HEK293 (cell line): ENCODE data around the gene KLHL36.
A peak's percentile ranks its signal among the peaks of the same experiment; 100 is the strongest.

ENCODE experiments used
- EGR2 ChIP-seq: fragments of 450-650 bp; formaldehyde crosslinking; IDR thresholded peaks from 2 replicates; pipeline ENCODE4 v1.5.1; 2016; ENCODE audit warnings: low read depth, missing biosample characterization, missing genetic modification characterization
- HIC1 ChIP-seq: fragments of 450-650 bp; formaldehyde crosslinking; IDR thresholded peaks from 2 replicates; pipeline ENCODE4 v1.5.1; 2016; ENCODE audit warnings: missing biosample characterization, missing genetic modification characterization
- IKZF3 ChIP-seq: fragments of 450-650 bp; IDR thresholded peaks from 2 replicates; pipeline ENCODE4 v1.5.0; 2018; ENCODE audit warnings: missing biosample characterization, mild to moderate bottlenecking, missing genetic modification characterization, moderate library complexity
- KLF1 ChIP-seq: fragments of 450-650 bp; formaldehyde crosslinking; IDR thresholded peaks from 2 replicates; pipeline ENCODE4 v1.5.1; 2016; ENCODE audit warnings: missing biosample characterization, missing genetic modification characterization
- PBX3 ChIP-seq: sonication (generic); formaldehyde crosslinking; IDR thresholded peaks from 2 replicates; pipeline ENCODE4 v1.8.1; 2022; ENCODE audit warnings: mild to moderate bottlenecking, moderate library complexity, missing genetic modification reagents
- PRDM1 ChIP-seq: fragments of 450-650 bp; formaldehyde crosslinking; IDR thresholded peaks from 2 replicates; pipeline ENCODE4; 2016; ENCODE audit warnings: missing biosample characterization, missing genetic modification characterization
- SETDB1 ChIP-seq: IDR thresholded peaks from one replicate; pipeline ENCODE4 v1.6.1; 2017; ENCODE audit warnings: mild to moderate bottlenecking, low read length, moderate library complexity, mixed read lengths; ENCODE audit not compliant: insufficient read length
- SP2 ChIP-seq: fragments of 450-650 bp; formaldehyde crosslinking; IDR thresholded peaks from 2 replicates; pipeline ENCODE4 v1.5.1; 2016; ENCODE audit warnings: missing biosample characterization, missing genetic modification characterization
- SP3 ChIP-seq: fragments of 450-650 bp; formaldehyde crosslinking; IDR thresholded peaks from 2 replicates; pipeline ENCODE4 v1.5.1; 2016; ENCODE audit warnings: missing biosample characterization, missing genetic modification characterization
- ZBTB7A ChIP-seq: fragments of 450-650 bp; formaldehyde crosslinking; IDR thresholded peaks from 2 replicates; pipeline ENCODE4 v1.5.1; 2016; ENCODE audit warnings: low read depth, missing biosample characterization, missing genetic modification characterization
- ZNF169 ChIP-seq: fragments of 450-650 bp; formaldehyde crosslinking; IDR thresholded peaks from 2 replicates; pipeline ENCODE4 v1.5.1; 2016; ENCODE audit warnings: missing biosample characterization, missing genetic modification characterization
- ZNF292 ChIP-seq: fragments of 450-650 bp; formaldehyde crosslinking; IDR thresholded peaks from 2 replicates; pipeline ENCODE4 v1.5.1; 2016; ENCODE audit warnings: low read depth, missing biosample characterization, missing genetic modification characterization, borderline replicate concordance
- ZNF302 ChIP-seq: fragments of 450-650 bp; formaldehyde crosslinking; IDR thresholded peaks from 2 replicates; pipeline ENCODE4 v1.5.1; 2016; ENCODE audit warnings: missing biosample characterization, missing genetic modification characterization, low read depth
- ZNF350 ChIP-seq: fragments of 450-650 bp; formaldehyde crosslinking; IDR thresholded peaks from 2 replicates; pipeline ENCODE4 v1.5.0; 2017; ENCODE audit warnings: missing biosample characterization, mild to moderate bottlenecking, missing genetic modification characterization
- ZNF354C ChIP-seq: fragments of 450-650 bp; formaldehyde crosslinking; IDR thresholded peaks from 2 replicates; pipeline ENCODE4 v1.5.1; 2016; ENCODE audit warnings: missing biosample characterization, missing genetic modification characterization, low read depth, borderline replicate concordance
- ZNF366 ChIP-seq: fragments of 450-650 bp; formaldehyde crosslinking; conservative IDR thresholded peaks from 2 replicates; pipeline ENCODE4 v1.5.1; 2016; ENCODE audit warnings: missing biosample characterization, missing genetic modification characterization
- ZNF426 ChIP-seq: fragments of 450-650 bp; formaldehyde crosslinking; IDR thresholded peaks from 2 replicates; pipeline ENCODE4 v1.5.1; 2017; ENCODE audit warnings: missing biosample characterization, missing genetic modification characterization, mild to moderate bottlenecking, inconsistent platforms, moderate library complexity
- ZNF518A ChIP-seq: fragments of 450-650 bp; formaldehyde crosslinking; conservative IDR thresholded peaks from 2 replicates; pipeline ENCODE4 v1.5.1; 2016; ENCODE audit warnings: low read depth, missing biosample characterization, missing genetic modification characterization
- ZNF692 ChIP-seq: fragments of 450-650 bp; formaldehyde crosslinking; IDR thresholded peaks from 2 replicates; pipeline ENCODE4 v1.5.1; 2016; ENCODE audit warnings: missing biosample characterization, missing genetic modification characterization
- ZNF830 ChIP-seq: fragments of 450-650 bp; IDR thresholded peaks from 2 replicates; pipeline ENCODE4 v1.5.0; 2018; ENCODE audit warnings: missing biosample characterization, missing genetic modification characterization, low read depth, mild to moderate bottlenecking, moderate library complexity
- ZNF843 ChIP-seq: fragments of 450-650 bp; formaldehyde crosslinking; IDR thresholded peaks from 2 replicates; pipeline ENCODE4 v1.5.1; 2016; ENCODE audit warnings: missing biosample characterization, missing genetic modification characterization
- ZSCAN16 ChIP-seq: fragments of 450-650 bp; formaldehyde crosslinking; IDR thresholded peaks from 2 replicates; pipeline ENCODE4 v1.5.1; 2016; ENCODE audit warnings: missing biosample characterization, missing genetic modification characterization
- TF ChIP-seq, protein P1 (sequence below): fragments of 450-650 bp; formaldehyde crosslinking; IDR thresholded peaks from 2 replicates; pipeline ENCODE4 v1.5.1; 2016; ENCODE audit warnings: missing biosample characterization, missing genetic modification characterization
- TF ChIP-seq, protein P2 (sequence below): fragments of 450-650 bp; formaldehyde crosslinking; IDR thresholded peaks from 2 replicates; pipeline ENCODE4 v1.5.1; 2017; ENCODE audit warnings: missing biosample characterization, missing genetic modification characterization

Gene KLHL36

DNA sequence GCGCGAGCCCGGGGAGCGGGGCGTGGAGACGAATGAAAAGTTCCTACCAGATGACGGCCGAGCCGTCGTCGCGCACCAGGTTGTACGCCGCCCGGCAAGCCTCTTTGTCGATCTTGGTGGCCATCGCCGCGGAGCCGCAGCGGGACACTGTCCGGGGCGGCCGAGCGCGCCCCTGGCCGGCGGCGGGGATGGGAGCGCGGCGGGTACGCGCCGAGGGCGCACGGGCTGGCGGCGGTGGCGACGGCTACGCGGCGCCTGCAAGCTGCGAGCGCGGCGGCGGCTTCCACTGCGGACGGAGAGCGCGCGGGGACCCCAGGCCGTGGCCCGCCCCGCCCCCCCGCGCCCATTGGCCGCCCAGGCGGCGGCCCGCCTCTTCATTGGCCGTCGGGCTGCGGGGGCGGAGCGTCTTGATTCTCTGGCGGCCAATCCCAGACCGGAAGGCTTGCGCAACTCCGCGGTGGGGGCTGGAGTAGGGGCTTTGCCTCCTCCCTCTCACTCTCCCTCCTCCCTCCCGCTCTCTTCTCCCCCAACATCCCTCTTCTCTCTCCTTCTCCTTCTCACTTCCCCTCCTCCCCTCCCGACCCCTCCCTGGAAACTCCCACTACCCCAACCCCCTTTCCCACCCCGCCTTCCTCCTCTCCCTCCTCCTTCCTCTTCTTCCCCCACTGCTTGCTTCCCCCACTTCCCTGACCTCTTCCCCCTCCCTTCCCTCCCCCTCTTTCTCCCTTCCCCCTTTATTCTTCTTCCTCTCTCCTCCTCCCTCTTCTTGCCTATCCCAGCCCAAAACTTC lies 30.3 kb upstream of the KLHL36 start, which contains the start of gene COTL1 (continued):
- TF ChIP-seq PBX3: no peak
- no peak for TF ChIP-seq ZNF518A (tag by site-specific recombination)
- peak; percentile 81 for TF ChIP-seq SP2 (tag by site-specific recombination)
- TF ChIP-seq ZNF354C (tag by site-specific recombination): no peak
- no peak for TF ChIP-seq ZNF292 (tag by site-specific recombination)
- TF ChIP-seq ZNF830: no peak
- no peak for TF ChIP-seq ZNF692 (tag by site-specific recombination)
- TF ChIP-seq SETDB1: no peak
- no peak for TF ChIP-seq HIC1
- no peak for TF ChIP-seq ZNF426
- no peak for TF ChIP-seq ZNF302 (tag by site-specific recombination)
- TF ChIP-seq, protein P1, sequence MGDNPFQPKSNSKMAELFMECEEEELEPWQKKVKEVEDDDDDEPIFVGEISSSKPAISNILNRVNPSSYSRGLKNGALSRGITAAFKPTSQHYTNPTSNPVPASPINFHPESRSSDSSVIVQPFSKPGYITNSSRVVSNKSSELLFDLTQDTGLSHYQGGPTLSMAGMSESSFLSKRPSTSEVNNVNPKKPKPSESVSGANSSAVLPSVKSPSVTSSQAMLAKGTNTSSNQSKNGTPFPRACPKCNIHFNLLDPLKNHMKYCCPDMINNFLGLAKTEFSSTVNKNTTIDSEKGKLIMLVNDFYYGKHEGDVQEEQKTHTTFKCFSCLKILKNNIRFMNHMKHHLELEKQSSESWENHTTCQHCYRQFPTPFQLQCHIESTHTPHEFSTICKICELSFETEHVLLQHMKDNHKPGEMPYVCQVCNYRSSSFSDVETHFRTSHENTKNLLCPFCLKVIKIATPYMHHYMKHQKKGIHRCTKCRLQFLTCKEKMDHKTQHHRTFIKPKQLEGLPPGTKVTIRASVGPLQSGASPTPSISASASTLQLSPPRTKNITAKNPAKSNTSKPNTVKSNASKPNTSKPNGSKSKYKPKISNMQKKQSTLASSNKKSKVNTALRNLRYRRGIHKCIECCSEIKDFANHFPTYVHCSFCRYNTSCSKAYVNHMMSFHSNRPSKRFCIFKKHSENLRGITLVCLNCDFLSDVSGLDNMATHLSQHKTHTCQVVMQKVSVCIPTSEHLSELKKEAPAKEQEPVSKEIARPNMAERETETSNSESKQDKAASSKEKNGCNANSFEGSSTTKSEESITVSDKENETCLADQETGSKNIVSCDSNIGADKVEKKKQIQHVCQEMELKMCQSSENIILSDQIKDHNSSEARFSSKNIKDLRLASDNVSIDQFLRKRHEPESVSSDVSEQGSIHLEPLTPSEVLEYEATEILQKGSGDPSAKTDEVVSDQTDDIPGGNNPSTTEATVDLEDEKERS: no peak
- peak; percentile 86 for TF ChIP-seq PRDM1 (tag by site-specific recombination)
- TF ChIP-seq EGR2 (tag by site-specific recombination): peak; percentile 64
- peak; percentile 76; the same call in 1 of the 2 replicates for TF ChIP-seq ZBTB7A (tag by site-specific recombination)
- 0 out of 2 replicates have a peak, but pooled peaks have one; percentile 33 for TF ChIP-seq IKZF3 (tag by site-specific recombination)
- TF ChIP-seq ZNF843: no peak
- TF ChIP-seq, protein P2, sequence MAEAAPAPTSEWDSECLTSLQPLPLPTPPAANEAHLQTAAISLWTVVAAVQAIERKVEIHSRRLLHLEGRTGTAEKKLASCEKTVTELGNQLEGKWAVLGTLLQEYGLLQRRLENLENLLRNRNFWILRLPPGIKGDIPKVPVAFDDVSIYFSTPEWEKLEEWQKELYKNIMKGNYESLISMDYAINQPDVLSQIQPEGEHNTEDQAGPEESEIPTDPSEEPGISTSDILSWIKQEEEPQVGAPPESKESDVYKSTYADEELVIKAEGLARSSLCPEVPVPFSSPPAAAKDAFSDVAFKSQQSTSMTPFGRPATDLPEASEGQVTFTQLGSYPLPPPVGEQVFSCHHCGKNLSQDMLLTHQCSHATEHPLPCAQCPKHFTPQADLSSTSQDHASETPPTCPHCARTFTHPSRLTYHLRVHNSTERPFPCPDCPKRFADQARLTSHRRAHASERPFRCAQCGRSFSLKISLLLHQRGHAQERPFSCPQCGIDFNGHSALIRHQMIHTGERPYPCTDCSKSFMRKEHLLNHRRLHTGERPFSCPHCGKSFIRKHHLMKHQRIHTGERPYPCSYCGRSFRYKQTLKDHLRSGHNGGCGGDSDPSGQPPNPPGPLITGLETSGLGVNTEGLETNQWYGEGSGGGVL (tag by site-specific recombination): peak; percentile 92
- no peak for TF ChIP-seq ZNF169 (tag by site-specific recombination)
- TF ChIP-seq ZNF366 (tag by site-specific recombination): peak; percentile 72
- peak; percentile 88 for TF ChIP-seq SP3 (tag by site-specific recombination)
- 0 out of 2 replicates have a peak, but pooled peaks have one; percentile 33 for TF ChIP-seq ZSCAN16
- TF ChIP-seq KLF1 (tag by site-specific recombination): peak; percentile 43; the same call in 1 of the 2 replicates
- no peak for TF ChIP-seq ZNF350 (tag by site-specific recombination)
